Epithelial cell of esophagus (primary cell): Measurements from ENCODE around the gene VPS18.
A peak's percentile ranks its signal among the peaks of the same experiment; 100 is the strongest.

Experiments used
- DNase-seq: peaks from one replicate; pipeline ENCODE4 v3.0.0; 2010; ENCODE audit warnings: low read depth
- H3K4me3 ChIP-seq: 2 replicates; pipeline ENCODE4 v1.5.1; 2011; ENCODE audit warnings: mild to moderate bottlenecking, low read length, control low read depth
- CTCF ChIP-seq: IDR thresholded peaks from 2 replicates; pipeline ENCODE4 v1.5.1; 2011; ENCODE audit warnings: low read depth, mild to moderate bottlenecking, low read length, control low read depth, inconsistent platforms; ENCODE audit not compliant: insufficient read depth; ENCODE audit errors: missing control alignments

VPS18 gene

GRCh38 chr15:40937762-40938535 lies 43.7 kb downstream of the VPS18 start:
- H3K4me3 ChIP-seq = no peak overlapping the region
- peak; percentile 64 for DNase-seq
- TF ChIP-seq CTCF = peak; percentile 66

GRCh38 chr15:40938536-40938870 lies 44.3 kb downstream of the VPS18 start:
- TF ChIP-seq CTCF = no peak
- DNase-seq = no peak
- no peak overlapping the region for H3K4me3 ChIP-seq

GRCh38 chr15:40940296-40940801 lies 46.1 kb downstream of the VPS18 start:
- H3K4me3 ChIP-seq = no peak overlapping the region
- TF ChIP-seq CTCF = no peak
- DNase-seq = no peak

GRCh38 chr15:40941068-40941527 lies 46.8 kb downstream of the VPS18 start:
- TF ChIP-seq CTCF = no peak
- DNase-seq = no peak
- peak overlapping the region; percentile 27 for H3K4me3 ChIP-seq

- TF ChIP-seq CTCF = no peak
- peak; percentile 62 for DNase-seq
- peak overlapping the region; percentile 54 for H3K4me3 ChIP-seq
Measured at GRCh38 chr15:40941528-40942336, 47.5 kb downstream of the VPS18 start.

GRCh38 chr15:40942337-40942854 lies 48.1 kb downstream of the VPS18 start:
- no peak for DNase-seq
- H3K4me3 ChIP-seq = peak overlapping the region; percentile 54
- no peak for TF ChIP-seq CTCF
